ENCODE data around the gene PDE8B. TPM values are rescaled to one million over a fixed set of nuclear protein-coding genes. Genes with fewer than 3 reads are reported as not detected.

Gene PDE8B
- total RNA-seq, 1 donor, result 6.0 TPM

GRCh38 chr5:77400645-77401044, 190.2 kb downstream of the PDE8B start:
- DNase-seq (ENCODE audit: low read depth), result peak; percentile 43
- no peak overlapping the region for H3K4me3 ChIP-seq (ENCODE audit: low read depth, low read length)
- no peak for TF ChIP-seq CTCF (IDR thresholded peaks at IDR 0.05; ENCODE audit: insufficient read depth, low read depth, low read length)

GRCh38 chr5:77402796-77403195, 192.3 kb downstream of the PDE8B start:
- no peak for TF ChIP-seq CTCF (IDR thresholded peaks at IDR 0.05; ENCODE audit: insufficient read depth, low read depth, low read length)
- no peak overlapping the region for H3K4me3 ChIP-seq (ENCODE audit: low read depth, low read length)
- DNase-seq (ENCODE audit: low read depth), result no peak

GRCh38 chr5:77407152-77407551, 196.7 kb downstream of the PDE8B start:
- TF ChIP-seq CTCF (IDR thresholded peaks at IDR 0.05; ENCODE audit: insufficient read depth, low read depth, low read length), result no peak
- H3K4me3 ChIP-seq (ENCODE audit: low read depth, low read length), result no peak overlapping the region
- no peak for DNase-seq (ENCODE audit: low read depth)

GRCh38 chr5:77409870-77410621, 199.6 kb downstream of the PDE8B start:
- DNase-seq (ENCODE audit: low read depth), result no peak
- H3K4me3 ChIP-seq (ENCODE audit: low read depth, low read length), result no peak overlapping the region
- no peak for TF ChIP-seq CTCF (IDR thresholded peaks at IDR 0.05; ENCODE audit: insufficient read depth, low read depth, low read length)

- no peak for TF ChIP-seq CTCF (IDR thresholded peaks at IDR 0.05; ENCODE audit: insufficient read depth, low read depth, low read length)
- H3K4me3 ChIP-seq (ENCODE audit: low read depth, low read length), result no peak overlapping the region
- DNase-seq (ENCODE audit: low read depth), result no peak
Observed at GRCh38 chr5:77413049-77413448, 202.6 kb downstream of the PDE8B start.

- no peak for TF ChIP-seq CTCF (IDR thresholded peaks at IDR 0.05; ENCODE audit: insufficient read depth, low read depth, low read length)
- no peak overlapping the region for H3K4me3 ChIP-seq (ENCODE audit: low read depth, low read length)
- no peak for DNase-seq (ENCODE audit: low read depth)
Observed at GRCh38 chr5:77418162-77418561, 207.7 kb downstream of the PDE8B start.
